Measurements from ENCODE around the gene HSD17B3. TPM values are rescaled to one million over a fixed set of nuclear protein-coding genes. Genes with fewer than 3 reads are reported as not detected.

Gene HSD17B3
- total and polyA plus RNA-seq, 10 of the 15 experiments (the other 5 are each of a cell fraction or from before 2014, with no cell fraction given): not detected

DNA sequence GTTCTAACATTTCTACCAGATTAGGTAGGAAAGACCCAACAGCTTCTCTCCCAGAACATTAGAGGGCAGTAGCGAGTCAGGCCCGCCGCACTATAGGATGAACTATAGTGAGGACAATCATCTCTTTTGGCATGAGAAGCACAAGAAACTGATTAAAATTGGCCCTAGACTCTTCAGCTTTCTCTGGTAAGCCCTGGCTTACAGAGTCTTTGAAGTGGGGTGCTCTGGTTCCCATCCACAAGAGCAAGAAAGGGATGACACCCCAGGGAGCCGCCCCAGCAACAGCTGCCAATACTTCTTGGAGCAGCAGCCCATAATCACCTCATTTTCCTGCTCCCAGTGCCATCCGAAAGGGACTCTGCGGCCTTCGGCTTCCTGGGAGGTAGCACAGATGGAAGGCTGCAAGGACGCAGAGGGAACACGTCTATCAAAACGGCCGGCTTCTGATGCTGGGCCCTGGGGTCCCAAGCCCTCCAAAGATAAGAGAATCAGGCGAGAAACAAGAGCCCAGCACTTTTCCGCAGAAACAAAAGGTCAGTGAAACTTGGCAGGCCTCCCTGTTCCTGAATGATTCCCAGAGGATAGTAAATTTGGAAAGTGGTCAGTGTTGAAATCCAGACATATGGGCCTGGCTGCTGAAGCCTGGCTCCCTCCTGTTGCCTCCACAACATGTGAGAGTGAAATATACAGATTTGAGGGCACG, 69.3 kb downstream of the HSD17B3 start:
- Histone ChIP-seq H3K9me3 (replicated peaks; ENCODE audit: control insufficient read depth, insufficient read depth, low read length) (no peaks in the 10 kb centered on the region), H3K4me3 (no peak overlapping the region), H3K9ac (ENCODE audit: control insufficient read depth, insufficient read depth, low read length) (no peak overlapping the region), H3K79me2 (ENCODE audit: control insufficient read depth, insufficient read depth, low read length) (no peaks in the 10 kb centered on the region), H3K27me3 (replicated peaks in 1 of 2; ENCODE audit: control insufficient read depth in 2 of 2, insufficient read depth in 2 of 2, low read length in 1 of 2) (no peaks in the 10 kb centered on the region), H3K27ac (ENCODE audit: control insufficient read depth, insufficient read depth) (no peak overlapping the region), H3K4me1 (ENCODE audit: control insufficient read depth, insufficient read depth, low read length) (no peaks in the 10 kb centered on the region), H3K4me2 (ENCODE audit: control insufficient read depth, insufficient read depth) (no peak overlapping the region), H4K20me1 (ENCODE audit: control insufficient read depth, insufficient read depth) (no peaks in the 10 kb centered on the region), H2AFZ (ENCODE audit: control insufficient read depth, low read depth, low read length) (no peak overlapping the region), H3K36me3 (ENCODE audit: control insufficient read depth in 2 of 2, insufficient read depth in 2 of 2, low read length in 1 of 2) (no peaks in the 10 kb centered on the region)
- ATAC-seq (peak; percentile 86), FAIRE-seq (no peak), DNase-seq (ENCODE audit: low read depth, low spot score) (no peak)
- ChIA-PET POLR2A (no interaction called here), RAD21 (ENCODE audit: unreplicated experiment) (interaction anchor here (0.7 to 2.2 kb wide), 3 partner anchors 84 to 88 kb away, joined by 3 to 13 read pairs (median 3); no protein-coding TSS in a partner anchor), CTCF (interaction anchor here (0.6 to 4.3 kb wide), 16 partner anchors 14 to 434 kb away, joined by 3 to 62 read pairs (median 4); no protein-coding TSS in a partner anchor), SMC1A (ENCODE audit: uncharacterized antibody, unreplicated experiment) (interaction anchor here (1.0 to 2.7 kb wide), 4 partner anchors 80 to 434 kb away, joined by 3 to 14 read pairs (median 4); no protein-coding TSS in a partner anchor)
- intact Hi-C loops (cut with micrococcal nuclease; ENCODE audit: unreplicated experiment): loop anchor here (1.0 to 10.0 kb wide), 2 partner anchors 85 to 432 kb away; no protein-coding TSS in a partner anchor
- in situ Hi-C loops (cut with MboI): no loop called here
- 39% methylated on average over 14 of the region's 14 CpGs for WGBS (ENCODE audit: insufficient coverage, insufficient replicate concordance, low lambda C conversion rate, missing lambda C conversion rate)
- no TSS peak for BruUV-seq (replicated peaks)
- TF ChIP-seq BMI1 (IDR thresholded peaks at IDR 0.05; ENCODE audit: borderline replicate concordance) (no peak), TCF12 (IDR thresholded peaks at IDR 0.05; ENCODE audit: low read depth, low read length) (no peak), POLR2A (IDR thresholded peaks at IDR 0.05; ENCODE audit: low read depth, low read length) (no peak), HCFC1 (IDR thresholded peaks at IDR 0.05; ENCODE audit: low read length) (no peak), RUNX3 (IDR thresholded peaks at IDR 0.05; ENCODE audit: low read length) (no peak), RBBP5 (conservative IDR thresholded peaks at IDR 0.05) (no peak), ZZZ3 (IDR thresholded peaks at IDR 0.05; ENCODE audit: control insufficient read depth, insufficient read length, low read depth) (no peak), RELA (IDR thresholded peaks at IDR 0.05; ENCODE audit: borderline replicate concordance, partially characterized antibody) (peak; percentile 33), RAD21 (IDR thresholded peaks at IDR 0.05; ENCODE audit: insufficient read depth, low read depth, low read length) (peak; percentile 74), GATAD2B (conservative IDR thresholded peaks at IDR 0.05; ENCODE audit: low read depth) (no peak), CEBPB (IDR thresholded peaks at IDR 0.05; ENCODE audit: borderline replicate concordance in 1 of 2, low read depth in 2 of 2, low read length in 2 of 2) (no peak), KAT2A (conservative IDR thresholded peaks at IDR 0.05; ENCODE audit: control insufficient read depth, low read depth, low read length) (no peak), ZNF622 (IDR thresholded peaks at IDR 0.05) (no peak), SUPT20H (IDR thresholded peaks at IDR 0.05; ENCODE audit: borderline replicate concordance, control insufficient read depth, low read depth, low read length) (no peak)
- TF ChIP-seq, protein P1, sequence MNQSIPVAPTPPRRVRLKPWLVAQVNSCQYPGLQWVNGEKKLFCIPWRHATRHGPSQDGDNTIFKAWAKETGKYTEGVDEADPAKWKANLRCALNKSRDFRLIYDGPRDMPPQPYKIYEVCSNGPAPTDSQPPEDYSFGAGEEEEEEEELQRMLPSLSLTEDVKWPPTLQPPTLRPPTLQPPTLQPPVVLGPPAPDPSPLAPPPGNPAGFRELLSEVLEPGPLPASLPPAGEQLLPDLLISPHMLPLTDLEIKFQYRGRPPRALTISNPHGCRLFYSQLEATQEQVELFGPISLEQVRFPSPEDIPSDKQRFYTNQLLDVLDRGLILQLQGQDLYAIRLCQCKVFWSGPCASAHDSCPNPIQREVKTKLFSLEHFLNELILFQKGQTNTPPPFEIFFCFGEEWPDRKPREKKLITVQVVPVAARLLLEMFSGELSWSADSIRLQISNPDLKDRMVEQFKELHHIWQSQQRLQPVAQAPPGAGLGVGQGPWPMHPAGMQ (IDR thresholded peaks at IDR 0.05; ENCODE audit: borderline replicate concordance): no peak
- TF ChIP-seq, protein P2, sequence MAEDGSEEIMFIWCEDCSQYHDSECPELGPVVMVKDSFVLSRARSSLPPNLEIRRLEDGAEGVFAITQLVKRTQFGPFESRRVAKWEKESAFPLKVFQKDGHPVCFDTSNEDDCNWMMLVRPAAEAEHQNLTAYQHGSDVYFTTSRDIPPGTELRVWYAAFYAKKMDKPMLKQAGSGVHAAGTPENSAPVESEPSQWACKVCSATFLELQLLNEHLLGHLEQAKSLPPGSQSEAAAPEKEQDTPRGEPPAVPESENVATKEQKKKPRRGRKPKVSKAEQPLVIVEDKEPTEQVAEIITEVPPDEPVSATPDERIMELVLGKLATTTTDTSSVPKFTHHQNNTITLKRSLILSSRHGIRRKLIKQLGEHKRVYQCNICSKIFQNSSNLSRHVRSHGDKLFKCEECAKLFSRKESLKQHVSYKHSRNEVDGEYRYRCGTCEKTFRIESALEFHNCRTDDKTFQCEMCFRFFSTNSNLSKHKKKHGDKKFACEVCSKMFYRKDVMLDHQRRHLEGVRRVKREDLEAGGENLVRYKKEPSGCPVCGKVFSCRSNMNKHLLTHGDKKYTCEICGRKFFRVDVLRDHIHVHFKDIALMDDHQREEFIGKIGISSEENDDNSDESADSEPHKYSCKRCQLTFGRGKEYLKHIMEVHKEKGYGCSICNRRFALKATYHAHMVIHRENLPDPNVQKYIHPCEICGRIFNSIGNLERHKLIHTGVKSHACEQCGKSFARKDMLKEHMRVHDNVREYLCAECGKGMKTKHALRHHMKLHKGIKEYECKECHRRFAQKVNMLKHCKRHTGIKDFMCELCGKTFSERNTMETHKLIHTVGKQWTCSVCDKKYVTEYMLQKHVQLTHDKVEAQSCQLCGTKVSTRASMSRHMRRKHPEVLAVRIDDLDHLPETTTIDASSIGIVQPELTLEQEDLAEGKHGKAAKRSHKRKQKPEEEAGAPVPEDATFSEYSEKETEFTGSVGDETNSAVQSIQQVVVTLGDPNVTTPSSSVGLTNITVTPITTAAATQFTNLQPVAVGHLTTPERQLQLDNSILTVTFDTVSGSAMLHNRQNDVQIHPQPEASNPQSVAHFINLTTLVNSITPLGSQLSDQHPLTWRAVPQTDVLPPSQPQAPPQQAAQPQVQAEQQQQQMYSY (CRISPR knock-in tag; IDR thresholded peaks at IDR 0.05): no peak
- TF ChIP-seq, protein P3, sequence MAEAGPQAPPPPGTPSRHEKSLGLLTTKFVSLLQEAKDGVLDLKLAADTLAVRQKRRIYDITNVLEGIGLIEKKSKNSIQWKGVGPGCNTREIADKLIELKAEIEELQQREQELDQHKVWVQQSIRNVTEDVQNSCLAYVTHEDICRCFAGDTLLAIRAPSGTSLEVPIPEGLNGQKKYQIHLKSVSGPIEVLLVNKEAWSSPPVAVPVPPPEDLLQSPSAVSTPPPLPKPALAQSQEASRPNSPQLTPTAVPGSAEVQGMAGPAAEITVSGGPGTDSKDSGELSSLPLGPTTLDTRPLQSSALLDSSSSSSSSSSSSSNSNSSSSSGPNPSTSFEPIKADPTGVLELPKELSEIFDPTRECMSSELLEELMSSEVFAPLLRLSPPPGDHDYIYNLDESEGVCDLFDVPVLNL (IDR thresholded peaks at IDR 0.05; ENCODE audit: low read depth, low read length): no peak
